ENCODE results near the gene TUBAL3.

TUBAL3 gene

GRCh38 chr10:5404208-5405041 lies at the start of gene TUBAL3:
TUBAL3 (minus strand) TSS chr10:5404828; CDS start chr10:5404792, 36 bp downstream.
- DNase-seq = no peak

GRCh38 chr10:5453749-5454489 lies 49.3 kb upstream of the TUBAL3 start:
- no peak for DNase-seq

- DNase-seq = no peak
Observed at GRCh38 chr10:5450605-5451384, 46.2 kb upstream of the TUBAL3 start.

GRCh38 chr10:5449823-5450222 lies 45.2 kb upstream of the TUBAL3 start:
- no peak for DNase-seq

GRCh38 chr10:5449227-5449626 lies 44.6 kb upstream of the TUBAL3 start:
- no peak for DNase-seq

DNA sequence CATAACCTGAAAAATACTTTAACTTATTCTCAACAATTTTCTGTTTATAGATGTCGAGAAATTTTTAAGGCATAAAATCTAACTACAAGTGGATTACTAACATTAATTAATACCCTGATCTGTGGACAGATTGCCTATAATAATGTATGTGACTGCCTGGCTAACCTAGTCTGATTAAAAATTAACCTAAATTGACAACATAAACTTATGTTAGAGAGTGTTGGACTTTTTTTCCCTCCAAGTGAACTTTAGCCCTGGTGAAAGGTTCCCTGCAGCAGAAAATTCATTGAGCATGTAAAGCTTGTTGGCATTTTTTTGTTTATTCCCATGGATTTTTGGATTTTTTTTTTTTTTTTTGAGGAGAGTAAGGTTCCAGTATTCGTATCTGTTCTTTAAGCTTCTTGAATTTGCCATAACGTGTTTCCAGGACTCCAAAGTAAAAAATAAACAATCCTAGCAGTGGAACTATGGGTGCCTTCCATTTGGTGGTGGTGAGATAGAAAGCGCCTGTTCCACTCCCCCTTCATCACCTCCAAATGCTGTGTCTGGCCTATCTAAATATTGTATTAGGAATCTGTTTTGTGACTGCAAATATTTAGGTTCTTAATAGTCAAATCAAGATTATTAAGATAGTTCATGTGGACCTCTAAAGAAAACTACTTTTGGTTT lies 43.8 kb upstream of the TUBAL3 start:
- DNase-seq = no peak

DNA sequence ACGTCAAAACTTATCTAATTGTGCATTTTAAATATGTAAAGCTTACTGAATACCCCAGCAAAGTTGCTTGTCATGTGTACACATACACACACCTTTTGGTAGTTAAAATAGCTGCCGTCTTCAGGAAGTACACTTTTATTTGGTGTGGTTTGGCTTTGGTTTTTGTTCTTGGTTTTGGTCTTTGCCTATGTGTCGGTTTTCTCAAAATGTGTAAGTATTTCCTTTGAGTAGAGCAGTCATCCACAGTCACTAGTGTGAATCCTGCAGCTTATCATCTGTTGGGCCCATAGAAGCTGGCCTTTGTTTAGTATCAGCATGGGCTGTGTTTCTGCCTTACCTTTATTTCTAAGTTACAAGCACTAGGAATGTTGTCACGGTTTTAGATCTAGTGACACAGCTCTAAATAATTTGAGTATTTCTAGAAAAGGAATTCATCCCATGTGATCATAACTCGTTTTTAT lies 43.0 kb upstream of the TUBAL3 start:
- no peak for DNase-seq

DNA sequence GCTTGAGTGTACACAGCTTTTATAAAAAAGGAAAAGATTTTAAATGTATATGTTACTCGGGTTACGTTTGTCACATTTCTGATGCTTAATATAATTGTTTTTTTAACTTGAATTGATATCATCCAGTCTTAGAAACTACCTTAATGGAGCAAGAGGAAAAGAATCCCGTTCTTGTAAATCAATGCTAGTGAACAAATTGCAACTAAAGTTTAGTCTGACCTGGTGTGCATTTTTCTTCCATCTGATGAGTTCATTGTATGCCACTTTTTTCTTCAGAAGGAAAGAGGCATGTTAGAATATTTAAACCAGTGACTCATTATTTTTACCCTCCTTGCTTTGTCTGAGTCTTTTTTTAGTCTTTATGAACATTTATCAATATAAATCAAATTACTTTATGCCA lies 42.4 kb upstream of the TUBAL3 start:
- no peak for DNase-seq

GRCh38 chr10:5446390-5446926 lies 41.8 kb upstream of the TUBAL3 start:
- DNase-seq = peak; percentile 78

DNA sequence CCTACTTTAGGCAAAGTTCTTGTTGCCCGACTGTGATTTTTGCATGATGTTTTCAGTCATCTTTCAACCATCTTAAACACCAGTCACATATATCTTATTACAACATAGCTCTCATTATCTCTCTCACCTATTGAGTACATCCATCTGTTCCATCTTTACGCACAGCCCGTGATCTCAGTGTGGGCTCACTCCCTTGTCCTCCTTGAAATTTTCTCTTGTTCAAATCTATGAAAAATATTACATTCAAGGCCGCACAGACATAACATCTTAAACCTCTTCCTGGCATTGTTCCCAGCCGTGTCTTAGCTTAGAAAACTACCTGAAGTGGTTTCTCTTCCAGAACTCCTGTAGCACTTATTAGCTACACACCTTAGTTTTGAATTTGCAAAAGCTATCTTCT lies 40.4 kb upstream of the TUBAL3 start:
- DNase-seq = no peak

DNA sequence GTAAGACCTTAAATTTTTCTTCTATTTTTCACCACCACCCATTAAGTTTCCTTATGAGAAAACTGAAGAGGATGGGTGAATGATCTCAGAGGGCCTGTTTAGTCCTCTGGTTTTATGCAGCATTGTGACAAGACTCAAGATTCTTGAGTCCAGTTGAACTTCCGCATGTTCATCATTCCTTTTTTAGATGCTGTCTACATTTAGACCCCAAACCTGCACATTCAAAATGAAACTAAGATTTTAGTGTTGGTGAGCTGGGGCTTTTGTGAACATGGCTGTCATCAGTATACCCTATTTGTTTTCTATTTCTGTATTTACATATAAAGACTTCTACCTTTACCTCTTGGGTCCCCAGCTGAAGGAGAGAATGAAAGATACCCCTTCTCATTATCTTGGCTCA lies 38.8 kb upstream of the TUBAL3 start:
- no peak for DNase-seq

DNA sequence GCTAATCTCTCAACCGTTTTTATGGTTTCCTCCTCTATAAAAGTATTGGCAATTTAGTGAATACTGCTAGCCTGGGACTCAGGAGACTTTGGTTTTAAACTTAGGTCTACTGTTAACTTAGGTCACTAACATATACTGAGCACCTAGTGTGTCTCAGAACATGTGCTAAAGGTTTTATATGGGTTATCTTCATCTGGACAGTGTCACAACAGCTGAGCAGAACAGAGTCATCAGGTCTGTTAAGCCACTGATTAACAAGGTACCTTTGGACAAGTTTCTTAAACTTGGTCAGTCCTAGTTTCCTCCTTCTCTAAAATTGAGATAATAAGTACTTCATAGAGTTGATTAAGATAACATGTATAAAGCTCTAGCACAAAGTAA lies 38.4 kb upstream of the TUBAL3 start:
- DNase-seq = no peak

- DNase-seq = peak; percentile 31
Observed at GRCh38 chr10:5442065-5442989, 37.7 kb upstream of the TUBAL3 start.

DNA sequence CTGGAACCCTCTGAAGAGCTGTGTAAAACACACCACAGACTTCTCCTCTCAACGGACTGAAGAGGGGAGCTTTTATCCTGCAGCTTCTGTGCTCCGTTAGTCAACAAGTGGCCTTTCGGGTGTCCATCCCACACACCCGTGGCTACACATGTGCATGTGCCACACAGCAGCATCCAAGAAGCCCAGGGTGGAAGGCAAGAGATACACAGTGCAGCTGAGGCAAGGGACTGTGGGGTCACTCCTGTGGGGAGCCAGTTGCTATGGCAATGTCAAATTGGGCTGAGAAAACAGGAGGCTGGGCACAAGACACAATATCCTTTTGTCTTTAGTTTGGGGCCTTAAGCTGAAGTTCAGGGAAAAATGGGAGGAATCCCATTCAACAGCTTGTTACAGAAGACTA lies 36.5 kb upstream of the TUBAL3 start:
- peak; percentile 13 for DNase-seq

- no peak for DNase-seq
Observed at GRCh38 chr10:5440206-5440605, 35.6 kb upstream of the TUBAL3 start.

- DNase-seq = no peak
Observed at GRCh38 chr10:5435328-5435727, 30.7 kb upstream of the TUBAL3 start.

DNA sequence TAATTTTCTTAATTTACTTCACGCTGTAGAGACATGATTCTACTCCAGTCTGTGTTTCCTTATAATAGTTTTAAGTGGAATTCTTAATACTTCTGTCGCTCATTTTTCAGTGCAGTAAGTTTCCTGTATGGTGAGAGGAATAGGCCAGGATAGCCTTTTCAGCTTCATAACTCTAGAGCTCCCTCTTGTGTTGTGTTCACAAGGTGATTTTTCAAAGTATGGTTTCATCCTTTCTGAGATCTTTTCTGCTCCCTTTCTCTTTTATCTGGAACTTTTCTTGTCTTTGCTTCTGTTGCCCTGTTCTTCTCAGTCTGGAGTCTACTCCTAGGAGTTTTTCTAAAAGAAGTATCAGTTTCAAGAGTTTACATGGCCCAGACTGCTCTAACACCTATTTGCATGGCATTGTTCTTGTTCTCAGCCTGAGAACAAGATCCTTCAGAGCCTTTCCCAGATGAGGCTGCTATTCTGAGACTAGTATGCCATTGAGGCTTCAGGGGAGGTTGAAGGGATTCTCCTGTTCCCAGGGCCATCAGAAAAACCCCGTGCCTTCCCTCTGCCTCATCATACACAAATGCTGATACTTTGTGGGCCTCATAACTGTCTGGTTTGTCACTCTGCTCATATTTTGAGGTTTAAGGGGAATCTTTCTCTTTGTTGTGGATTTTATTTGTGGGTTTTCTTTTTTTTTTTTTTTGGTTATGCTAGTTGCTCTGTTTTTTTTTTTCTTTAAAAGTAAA lies 29.6 kb upstream of the TUBAL3 start:
- DNase-seq = peak; percentile 14

- DNase-seq = no peak
Observed at GRCh38 chr10:5433182-5433581, 28.6 kb upstream of the TUBAL3 start.

DNA sequence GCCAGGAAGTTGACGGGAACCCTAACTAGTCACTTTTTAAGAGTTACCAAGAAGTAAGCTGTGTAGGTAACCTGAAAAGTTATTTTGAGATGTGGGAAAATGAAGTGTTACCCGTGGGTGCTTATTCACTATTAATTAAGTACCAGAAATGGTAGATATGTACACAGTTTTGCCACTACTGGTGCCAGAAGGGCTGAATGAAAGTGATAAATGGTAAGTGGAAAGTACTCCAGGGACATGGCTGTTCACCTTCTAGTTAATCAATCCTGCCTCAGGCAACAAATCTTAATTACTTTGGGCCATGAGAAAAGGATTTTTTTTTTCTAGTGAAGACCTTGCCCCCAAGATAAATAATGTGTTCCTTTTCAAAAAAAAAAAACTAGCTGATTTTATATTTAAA lies 23.5 kb upstream of the TUBAL3 start:
- no peak for DNase-seq

GRCh38 chr10:5424751-5425150 lies 20.1 kb upstream of the TUBAL3 start:
- peak; percentile 50 for DNase-seq

- no peak for DNase-seq
Observed at GRCh38 chr10:5423771-5424170, 19.1 kb upstream of the TUBAL3 start.

Data from retina (tissue), 1 donor.